Lower leg skin (tissue), 3 donors: ENCODE results near the gene PCDHA13.

Experiments
- CTCF ChIP-seq, 3 donors: fragments of 450-650 bp; IDR thresholded peaks; one replicate each; pipeline ENCODE4 v1.5.1; 2016; ENCODE audit warnings: antibody characterized with exemption in 3 of 3, mild to moderate bottlenecking in 3 of 3, moderate library complexity in 2 of 3
- POLR2A ChIP-seq, 2 donors: fragments of 450-650 bp; IDR thresholded peaks; one replicate each; pipeline ENCODE4 v1.6.1; 2016 to 2017; ENCODE audit warnings: antibody characterized with exemption in 2 of 2, mild to moderate bottlenecking in 1 of 2, moderate library complexity in 1 of 2

GRCh38 chr5:140923601-140924000 is 41.7 kb downstream of the PCDHA13 start:
- TF ChIP-seq CTCF (IDR thresholded peaks at IDR 0.05) (no peak), POLR2A (IDR thresholded peaks at IDR 0.05) (no peak)
